ENCODE data around the gene MAP6. TPM values are rescaled to one million over a fixed set of nuclear protein-coding genes. Genes with fewer than 3 reads are reported as not detected.
"Not testable (repeated sequence)": the region's sequence is repeated elsewhere in the genome, so short reads cannot be mapped to it uniquely, and the experiment has no call there.

MAP6 gene
- total RNA-seq, 1 donor from 2014 or later: 13.5 TPM

DNA sequence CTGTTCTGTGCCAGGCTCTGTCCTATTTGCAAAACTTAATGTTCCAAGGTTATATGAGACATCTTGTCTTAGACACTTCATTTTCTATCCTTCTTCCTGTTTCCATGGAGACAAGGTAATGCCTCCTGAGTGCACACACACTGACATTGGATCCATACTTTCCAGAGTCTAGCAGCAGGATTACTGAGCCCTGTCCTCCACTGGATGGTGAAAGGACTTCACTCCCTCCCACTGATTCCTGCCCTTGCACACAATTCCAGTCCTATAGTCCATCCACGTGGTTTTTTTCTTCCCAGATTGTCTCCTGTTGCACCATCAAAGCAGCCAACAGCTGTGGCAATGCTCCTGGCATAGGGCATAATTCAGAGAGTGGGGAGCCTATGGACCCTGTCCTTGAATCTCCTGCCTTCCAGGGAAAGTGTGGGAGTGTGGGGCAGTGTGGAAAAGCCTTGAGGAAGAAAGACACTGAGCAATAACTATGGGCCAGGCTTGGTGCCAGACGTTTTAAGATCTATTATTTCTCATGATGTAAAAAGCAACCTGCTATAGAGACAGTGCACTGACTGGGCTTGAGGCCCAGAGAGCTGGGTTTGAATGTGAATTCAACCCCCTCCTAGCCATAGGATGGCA, 75.4 kb downstream of the MAP6 start:
- DNase-seq (ENCODE audit: low spot score): no peak

DNA sequence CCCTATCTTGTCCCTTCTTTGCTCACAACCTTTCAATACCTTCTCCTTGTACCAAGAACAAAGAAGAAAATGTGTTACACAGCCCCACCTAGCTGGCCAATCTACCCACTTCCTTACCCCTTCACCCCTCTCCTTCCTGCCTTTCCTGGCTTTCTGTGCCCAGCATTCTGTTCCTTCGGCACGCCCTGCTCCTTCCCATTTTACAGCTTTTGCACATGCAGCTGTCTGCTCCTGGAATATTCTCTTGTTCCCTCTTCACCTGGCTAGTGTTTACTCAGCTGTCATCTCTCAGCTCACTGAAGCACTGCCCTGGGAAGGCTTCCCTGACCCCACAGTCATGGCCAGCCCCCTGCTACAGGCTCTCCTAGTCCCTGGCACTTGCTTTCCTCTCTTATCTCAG, 76.1 kb downstream of the MAP6 start:
- no peak for DNase-seq (ENCODE audit: low spot score)

DNA sequence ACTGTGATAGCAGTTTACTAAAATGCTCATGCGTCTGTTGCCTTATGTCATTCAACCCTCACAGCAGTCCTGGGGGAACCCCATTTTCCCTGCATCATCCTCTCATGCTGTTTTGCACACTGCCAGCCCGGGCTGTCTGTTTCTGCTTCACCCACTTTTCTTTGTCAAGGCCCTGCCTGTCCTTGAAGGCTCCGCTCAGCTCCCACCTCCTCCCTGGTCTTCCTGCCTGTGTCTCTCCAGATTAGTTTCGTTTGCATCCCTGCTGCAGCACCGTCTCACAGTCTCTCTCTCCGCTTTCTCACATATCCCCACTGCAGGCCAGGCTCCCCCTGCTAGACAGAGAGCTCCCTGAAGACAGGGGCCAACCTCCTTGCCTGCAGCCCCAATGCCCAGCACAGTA, 76.9 kb downstream of the MAP6 start:
- no peak for DNase-seq (ENCODE audit: low spot score)

DNA sequence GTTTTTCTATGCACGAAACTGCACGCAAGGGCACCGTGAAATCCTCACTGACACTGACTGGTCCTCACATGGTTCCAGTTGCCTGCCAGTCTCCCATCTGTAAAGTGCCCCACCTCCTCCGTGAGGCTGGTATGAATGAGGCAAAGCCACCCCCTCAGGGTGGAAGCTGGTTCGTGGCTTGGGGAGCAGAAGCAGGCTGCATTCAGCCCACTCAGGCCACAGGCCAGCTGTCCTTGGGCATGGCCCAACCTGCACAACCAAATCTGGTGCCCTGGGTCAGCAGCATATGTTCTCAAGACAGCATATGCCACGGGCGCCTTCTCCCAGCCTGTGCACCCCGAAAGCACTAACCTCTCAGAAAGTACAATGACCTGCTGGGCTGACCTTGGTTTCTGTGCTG, 77.5 kb downstream of the MAP6 start:
- DNase-seq (ENCODE audit: low spot score): no peak

GRCh38 chr11:75589933-75590332, 78.9 kb downstream of the MAP6 start:
- DNase-seq (ENCODE audit: low spot score): no peak

GRCh38 chr11:75589051-75589450, 79.8 kb downstream of the MAP6 start:
- no peak for DNase-seq (ENCODE audit: low spot score)

DNA sequence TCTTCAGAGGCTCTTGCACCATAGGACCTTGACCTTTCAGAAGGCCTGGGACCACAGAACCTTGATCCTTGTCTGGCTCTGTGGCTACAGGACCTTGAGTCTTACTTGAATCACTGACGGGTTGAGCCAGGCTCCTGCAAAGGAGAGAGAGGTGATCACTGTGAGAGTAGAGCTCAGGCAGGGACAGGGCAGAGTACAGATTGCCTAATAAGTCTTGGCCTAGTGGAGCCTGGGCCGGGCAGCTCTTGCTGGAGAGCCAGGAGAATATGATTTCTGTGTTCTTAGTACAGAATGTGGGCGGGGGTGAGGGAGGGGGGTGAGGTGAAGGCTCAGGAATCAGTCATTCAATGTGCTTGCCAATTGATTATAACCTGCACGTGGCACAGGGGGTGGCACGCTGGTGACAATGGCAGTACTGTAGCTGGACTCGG, 80.8 kb downstream of the MAP6 start:
- DNase-seq (ENCODE audit: low spot score): no peak

DNA sequence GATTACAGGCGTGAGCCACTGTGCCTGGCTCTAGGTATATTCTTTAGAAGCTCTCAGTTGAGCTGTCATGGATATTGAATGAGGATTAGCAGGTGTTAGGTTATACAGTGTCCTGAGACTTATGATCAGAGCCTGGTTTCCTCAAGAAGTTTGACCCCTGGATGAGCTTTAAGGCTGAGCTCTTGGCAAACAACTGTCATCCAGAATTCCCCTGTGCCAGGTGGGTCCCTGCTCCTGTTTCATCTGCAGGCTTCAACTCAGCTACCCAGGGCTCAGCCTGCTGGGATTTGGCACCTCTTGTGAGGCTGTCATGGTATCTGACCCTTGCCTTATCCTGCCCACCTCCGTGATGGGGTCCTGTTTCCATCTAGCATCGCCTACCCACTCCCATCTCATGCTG, 82.4 kb downstream of the MAP6 start:
- DNase-seq (ENCODE audit: low spot score): no peak

DNA sequence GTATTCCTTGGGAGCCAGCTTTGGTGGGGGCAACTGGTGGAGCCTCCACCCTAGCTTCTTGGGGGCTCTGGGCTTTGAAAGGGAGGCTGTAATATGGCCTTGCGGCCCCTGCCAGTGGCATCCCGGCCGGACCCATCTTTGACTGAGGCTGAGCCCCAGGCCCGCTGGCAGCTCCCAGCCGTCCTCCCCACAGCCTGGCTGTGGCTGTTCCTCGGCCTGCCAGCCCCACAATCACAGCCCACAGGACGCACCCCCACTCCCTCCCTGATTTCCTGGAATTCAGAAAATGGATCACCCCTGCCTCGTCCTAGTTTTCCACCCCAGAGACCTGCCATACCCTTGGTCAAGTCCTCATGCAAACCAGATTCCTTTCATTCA, 83.6 kb downstream of the MAP6 start:
- no peak for DNase-seq (ENCODE audit: low spot score)

DNA sequence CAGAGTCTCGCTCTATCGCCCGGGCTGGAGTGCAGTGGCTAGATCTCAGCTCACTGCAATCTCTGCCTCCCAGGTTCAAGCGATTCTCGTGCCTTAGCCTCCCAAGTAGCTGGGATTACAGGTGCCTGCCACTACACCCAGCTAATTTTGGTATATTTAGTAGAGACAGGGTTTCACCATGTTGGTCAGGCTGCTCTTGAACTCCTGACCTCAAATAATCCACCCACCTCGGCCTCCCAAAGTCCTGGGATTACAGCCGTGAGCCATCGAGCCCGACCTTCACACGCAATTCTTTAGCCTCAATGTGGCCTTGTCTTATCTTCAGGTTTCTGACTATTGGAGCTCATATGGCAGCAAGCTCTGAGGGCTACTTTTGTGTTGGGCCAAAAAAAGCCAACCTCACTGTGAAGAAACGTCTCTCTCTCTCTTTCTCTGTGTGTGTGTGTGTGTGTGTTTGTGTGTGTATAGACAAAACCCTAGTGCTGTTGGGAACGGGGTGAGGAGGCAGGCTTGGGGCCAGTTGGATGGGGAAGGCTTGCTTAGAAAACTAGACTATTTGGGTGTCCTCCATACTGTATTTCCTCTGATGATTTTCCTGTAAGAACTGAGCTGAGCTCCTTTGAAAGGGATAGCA, 84.1 kb downstream of the MAP6 start:
- DNase-seq (ENCODE audit: low spot score): not testable (repeated sequence)

- peak; percentile 81 for DNase-seq (ENCODE audit: low spot score)
Measured at GRCh38 chr11:75583718-75584658, 84.8 kb downstream of the MAP6 start.

GRCh38 chr11:75582895-75583717, 85.7 kb downstream of the MAP6 start:
- peak; percentile 80 for DNase-seq (ENCODE audit: low spot score)

DNA sequence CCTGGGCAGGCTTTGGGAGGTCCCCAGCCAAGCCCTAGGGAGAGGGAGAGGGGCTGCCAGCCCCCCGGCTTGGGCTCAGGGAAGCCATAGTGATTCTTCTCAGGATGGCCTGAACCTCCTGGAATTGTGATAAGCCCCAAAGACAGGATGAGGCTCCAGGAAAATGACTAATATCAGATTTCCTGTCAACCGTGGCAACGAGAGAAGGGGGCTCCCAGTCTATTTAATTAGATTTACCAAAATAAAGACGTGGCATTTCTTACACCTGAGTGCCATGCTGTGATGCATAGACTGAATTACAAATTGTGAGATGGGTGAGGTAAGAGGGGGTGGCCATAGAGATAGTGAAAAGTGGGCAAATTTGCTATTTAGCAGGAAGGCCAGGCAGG, 86.3 kb downstream of the MAP6 start:
- DNase-seq (ENCODE audit: low spot score): no peak

GRCh38 chr11:75579841-75580240, 89.0 kb downstream of the MAP6 start:
- DNase-seq (ENCODE audit: low spot score): no peak

DNA sequence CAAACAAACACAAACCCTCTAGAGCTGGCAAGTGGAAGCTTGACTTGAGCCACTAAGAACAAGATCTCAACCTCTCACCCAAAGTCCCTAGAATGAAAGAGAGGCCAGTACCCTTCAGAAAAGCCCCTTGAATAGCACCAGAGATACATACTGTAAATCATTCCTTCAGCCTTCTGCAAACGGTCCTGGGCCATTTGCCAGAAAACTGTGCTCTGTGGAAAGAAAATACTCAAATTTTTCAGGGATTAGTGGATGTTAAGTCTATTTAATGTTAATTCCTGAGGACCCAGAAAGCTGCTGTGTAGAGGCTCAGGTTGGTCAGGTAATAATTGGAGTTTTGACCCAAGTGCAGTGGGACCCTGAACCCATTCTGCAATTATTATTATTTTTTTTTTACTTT, 89.9 kb downstream of the MAP6 start:
- DNase-seq (ENCODE audit: low spot score): no peak

- no peak for DNase-seq (ENCODE audit: low spot score)
Measured at GRCh38 chr11:75577207-75577606, 91.6 kb downstream of the MAP6 start.

- peak; percentile 74 for DNase-seq (ENCODE audit: low spot score)
Measured at GRCh38 chr11:75576499-75576918, 92.3 kb downstream of the MAP6 start.

DNA sequence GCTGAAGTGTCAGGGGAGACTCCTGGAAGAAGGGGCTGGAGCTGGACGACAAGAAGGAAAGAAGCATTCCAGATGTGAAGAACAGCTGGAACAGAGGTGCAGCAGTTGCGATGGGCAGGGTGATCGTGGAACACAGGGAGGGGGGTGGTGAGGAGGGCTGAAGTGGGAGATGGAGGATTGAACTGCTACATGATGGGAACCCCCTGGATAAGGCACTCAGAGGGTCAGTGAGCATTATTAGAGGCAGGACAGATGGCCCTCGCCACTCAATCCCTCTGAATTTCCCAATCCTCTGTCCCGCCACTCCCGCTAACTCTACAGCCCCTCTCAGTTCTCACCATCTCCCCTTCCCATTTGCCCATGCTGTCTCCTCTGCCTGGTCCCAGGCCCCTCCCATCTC, 92.8 kb downstream of the MAP6 start:
- DNase-seq (ENCODE audit: low spot score): no peak

DNA sequence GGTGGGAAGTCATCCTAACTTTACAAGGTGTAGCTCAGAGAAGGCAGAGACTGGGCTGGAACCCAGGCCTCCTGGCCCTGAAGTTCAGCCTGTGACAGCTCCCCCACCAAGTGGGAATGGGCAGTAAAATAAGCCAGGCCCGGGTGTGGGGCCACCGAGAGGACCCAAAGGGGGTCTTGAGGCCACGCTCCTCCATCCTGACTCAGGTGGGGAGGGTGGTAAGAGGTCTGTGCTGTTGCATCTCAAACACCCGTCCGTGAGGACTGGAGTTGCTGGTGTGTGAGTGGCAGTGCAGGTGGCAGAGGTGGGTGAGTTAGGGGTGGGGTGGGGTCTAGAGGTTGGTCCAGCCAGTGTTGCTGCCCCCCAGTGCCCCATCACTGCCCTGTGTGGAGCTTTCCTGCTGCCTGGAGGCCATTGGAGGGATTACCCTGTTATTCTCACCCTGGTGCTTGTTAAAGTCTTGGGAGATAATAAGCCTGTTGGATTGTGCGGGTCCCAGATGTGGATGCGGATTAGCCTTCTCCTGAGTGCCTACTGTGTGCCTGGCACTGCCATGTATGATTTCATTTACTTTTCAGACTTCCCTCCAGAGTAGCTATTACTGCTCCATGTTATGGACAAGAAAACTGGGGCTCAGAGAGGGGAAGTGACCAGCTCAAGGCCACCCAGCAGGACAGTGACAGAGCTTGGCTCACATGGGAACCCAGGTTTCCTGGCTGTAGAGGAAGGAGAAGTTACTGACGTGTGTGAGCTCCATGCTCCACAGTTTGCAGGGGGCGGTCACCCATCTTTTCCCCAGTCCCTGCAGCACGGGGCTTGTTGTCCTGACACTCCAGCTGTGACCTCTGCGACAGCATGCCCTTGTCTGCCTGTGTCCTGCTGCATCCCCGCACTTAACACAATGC, 93.9 kb downstream of the MAP6 start:
- DNase-seq (ENCODE audit: low spot score): no peak

DNA sequence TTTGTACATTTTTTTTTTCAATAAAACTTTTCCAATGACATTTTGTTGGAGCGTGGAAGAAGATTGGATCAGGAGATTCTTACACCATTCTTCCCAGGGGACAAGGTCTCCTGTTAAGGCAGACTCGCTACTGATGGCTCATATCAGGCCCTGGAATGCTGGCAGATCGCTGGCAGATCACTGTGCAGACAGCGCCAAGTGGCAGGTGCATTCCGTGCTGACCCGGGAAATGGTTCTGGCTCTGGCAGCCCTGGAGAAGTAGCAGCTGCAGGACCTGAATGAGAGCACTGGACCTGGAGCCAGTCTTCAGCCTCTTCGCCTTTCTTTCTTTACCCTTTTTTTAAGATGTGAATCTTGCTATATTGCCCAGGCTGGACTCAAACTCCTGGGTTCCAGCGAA, 96.1 kb downstream of the MAP6 start:
- DNase-seq (ENCODE audit: low spot score): no peak

DNA sequence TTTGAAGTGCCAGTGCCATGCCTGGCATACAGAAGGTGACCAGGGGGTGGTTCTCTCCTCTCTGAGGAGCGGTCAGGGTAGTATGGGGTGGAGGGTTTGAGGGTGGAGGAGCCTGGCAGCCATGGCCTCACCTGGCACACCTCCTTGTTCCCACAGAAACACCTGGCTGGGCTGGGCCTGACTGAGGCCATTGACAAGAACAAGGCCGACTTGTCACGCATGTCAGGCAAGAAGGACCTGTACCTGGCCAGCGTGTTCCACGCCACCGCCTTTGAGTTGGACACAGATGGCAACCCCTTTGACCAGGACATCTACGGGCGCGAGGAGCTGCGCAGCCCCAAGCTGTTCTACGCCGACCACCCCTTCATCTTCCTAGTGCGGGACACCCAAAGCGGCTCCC, 97.2 kb downstream of the MAP6 start:
- DNase-seq (ENCODE audit: low spot score): no peak

Data from ureter (tissue), 1 donor.